ENCODE measurements around the gene TMEM132E.

Gene TMEM132E

GRCh38 chr17:34654276-34654880, 75.0 kb downstream of the TMEM132E start:
- Histone ChIP-seq H3K9me3 (ENCODE audit: insufficient read depth, low read length) (no peaks in the 10 kb centered on the region), H2AFZ (ENCODE audit: low read depth, low read length, severe bottlenecking) (no peak overlapping the region), H3K27me3 (ENCODE audit: low read length) (no peaks in the 10 kb centered on the region), H3K4me2 (ENCODE audit: low read depth, low read length, poor library complexity, severe bottlenecking) (no peak overlapping the region), H4K20me1 (ENCODE audit: low read depth, low read length) (no peaks in the 10 kb centered on the region), H3K36me3 (ENCODE audit: low read length) (no peaks in the 10 kb centered on the region), H3F3A (ENCODE audit: insufficient read depth) (no peaks in the 10 kb centered on the region), H3K4me3 (ENCODE audit: insufficient read depth, low read length, poor library complexity, severe bottlenecking) (no peak overlapping the region), H3K9me2 (replicated peaks; ENCODE audit: insufficient read depth, low read length) (no peaks in the 10 kb centered on the region), H3K9ac (ENCODE audit: low read length) (no peak overlapping the region), H3K27ac (ENCODE audit: low read depth, low read length) (no peak overlapping the region), H3K79me2 (ENCODE audit: insufficient read depth, low read length) (no peaks in the 10 kb centered on the region)
- TF ChIP-seq, protein P1, sequence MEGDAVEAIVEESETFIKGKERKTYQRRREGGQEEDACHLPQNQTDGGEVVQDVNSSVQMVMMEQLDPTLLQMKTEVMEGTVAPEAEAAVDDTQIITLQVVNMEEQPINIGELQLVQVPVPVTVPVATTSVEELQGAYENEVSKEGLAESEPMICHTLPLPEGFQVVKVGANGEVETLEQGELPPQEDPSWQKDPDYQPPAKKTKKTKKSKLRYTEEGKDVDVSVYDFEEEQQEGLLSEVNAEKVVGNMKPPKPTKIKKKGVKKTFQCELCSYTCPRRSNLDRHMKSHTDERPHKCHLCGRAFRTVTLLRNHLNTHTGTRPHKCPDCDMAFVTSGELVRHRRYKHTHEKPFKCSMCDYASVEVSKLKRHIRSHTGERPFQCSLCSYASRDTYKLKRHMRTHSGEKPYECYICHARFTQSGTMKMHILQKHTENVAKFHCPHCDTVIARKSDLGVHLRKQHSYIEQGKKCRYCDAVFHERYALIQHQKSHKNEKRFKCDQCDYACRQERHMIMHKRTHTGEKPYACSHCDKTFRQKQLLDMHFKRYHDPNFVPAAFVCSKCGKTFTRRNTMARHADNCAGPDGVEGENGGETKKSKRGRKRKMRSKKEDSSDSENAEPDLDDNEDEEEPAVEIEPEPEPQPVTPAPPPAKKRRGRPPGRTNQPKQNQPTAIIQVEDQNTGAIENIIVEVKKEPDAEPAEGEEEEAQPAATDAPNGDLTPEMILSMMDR (IDR thresholded peaks at IDR 0.05; ENCODE audit: insufficient read depth, low read length, poor library complexity, severe bottlenecking): no peak
- TF ChIP-seq EZH2phosphoT487 (conservative IDR thresholded peaks at IDR 0.05; ENCODE audit: low read length): no peak

DNA sequence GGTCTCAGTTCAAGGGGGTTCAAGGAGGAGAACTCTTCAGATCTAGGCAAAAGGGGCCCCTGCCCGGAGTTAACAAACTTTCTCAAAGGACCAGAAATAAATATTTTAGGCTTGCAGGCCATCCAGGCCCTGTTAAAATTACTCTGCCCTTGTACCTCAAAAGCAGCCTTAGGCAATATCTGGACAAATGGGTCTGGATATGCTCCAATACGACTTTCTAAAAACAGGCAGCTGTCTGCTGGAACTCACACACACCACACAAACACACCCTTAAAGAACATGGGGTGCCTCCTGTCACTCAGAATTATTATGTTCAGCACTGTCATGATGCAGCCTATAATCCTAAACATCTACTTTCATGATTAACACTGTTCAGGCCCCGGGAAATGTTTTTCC, 75.5 kb downstream of the TMEM132E start:
- H4K20me1 ChIP-seq (ENCODE audit: low read depth, low read length): no peaks in the 10 kb centered on the region
- H3K9me2 ChIP-seq (replicated peaks; ENCODE audit: insufficient read depth, low read length): no peaks in the 10 kb centered on the region
- H3K27ac ChIP-seq (ENCODE audit: low read depth, low read length): no peak overlapping the region
- no peaks in the 10 kb centered on the region for H3K9me3 ChIP-seq (ENCODE audit: insufficient read depth, low read length)
- H3F3A ChIP-seq (ENCODE audit: insufficient read depth): no peaks in the 10 kb centered on the region
- no peak overlapping the region for H3K4me2 ChIP-seq (ENCODE audit: low read depth, low read length, poor library complexity, severe bottlenecking)
- no peaks in the 10 kb centered on the region for H3K79me2 ChIP-seq (ENCODE audit: insufficient read depth, low read length)
- H3K36me3 ChIP-seq (ENCODE audit: low read length): no peaks in the 10 kb centered on the region
- TF ChIP-seq EZH2phosphoT487 (conservative IDR thresholded peaks at IDR 0.05; ENCODE audit: low read length): no peak
- TF ChIP-seq, protein P1 (IDR thresholded peaks at IDR 0.05; ENCODE audit: insufficient read depth, low read length, poor library complexity, severe bottlenecking): no peak
- H3K4me3 ChIP-seq (ENCODE audit: insufficient read depth, low read length, poor library complexity, severe bottlenecking): no peak overlapping the region
- H3K9ac ChIP-seq (ENCODE audit: low read length): no peak overlapping the region
- no peaks in the 10 kb centered on the region for H3K27me3 ChIP-seq (ENCODE audit: low read length)
- H2AFZ ChIP-seq (ENCODE audit: low read depth, low read length, severe bottlenecking): no peak overlapping the region

DNA sequence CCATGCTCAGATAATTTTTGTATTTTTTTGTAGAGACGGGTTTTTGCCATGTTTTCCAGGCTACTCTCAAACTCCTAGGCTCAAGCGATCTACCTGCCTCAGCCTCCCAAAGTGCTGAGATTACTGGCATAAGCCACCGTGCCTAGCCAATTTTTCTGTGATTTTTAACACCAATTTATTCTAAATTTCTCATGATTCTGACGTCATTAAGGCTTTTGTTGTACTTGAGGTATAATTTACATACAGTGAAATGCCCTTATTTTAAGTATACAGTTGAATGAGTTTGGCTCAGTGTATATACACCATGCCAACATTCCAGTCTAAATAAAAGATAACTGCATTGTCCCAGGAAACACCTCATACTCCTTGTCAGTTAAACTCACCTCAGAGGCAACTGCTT, 77.4 kb downstream of the TMEM132E start:
- H3K9me3 ChIP-seq (ENCODE audit: insufficient read depth, low read length): no peaks in the 10 kb centered on the region
- H3K4me3 ChIP-seq (ENCODE audit: insufficient read depth, low read length, poor library complexity, severe bottlenecking): no peak overlapping the region
- no peak overlapping the region for H3K9ac ChIP-seq (ENCODE audit: low read length)
- no peaks in the 10 kb centered on the region for H3K9me2 ChIP-seq (replicated peaks; ENCODE audit: insufficient read depth, low read length)
- H4K20me1 ChIP-seq (ENCODE audit: low read depth, low read length): no peaks in the 10 kb centered on the region
- no peaks in the 10 kb centered on the region for H3K79me2 ChIP-seq (ENCODE audit: insufficient read depth, low read length)
- H3K36me3 ChIP-seq (ENCODE audit: low read length): no peaks in the 10 kb centered on the region
- H3K27me3 ChIP-seq (ENCODE audit: low read length): no peaks in the 10 kb centered on the region
- TF ChIP-seq, protein P1 (IDR thresholded peaks at IDR 0.05; ENCODE audit: insufficient read depth, low read length, poor library complexity, severe bottlenecking): no peak
- no peak for TF ChIP-seq EZH2phosphoT487 (conservative IDR thresholded peaks at IDR 0.05; ENCODE audit: low read length)
- no peak overlapping the region for H3K27ac ChIP-seq (ENCODE audit: low read depth, low read length)
- H3K4me2 ChIP-seq (ENCODE audit: low read depth, low read length, poor library complexity, severe bottlenecking): no peak overlapping the region
- H2AFZ ChIP-seq (ENCODE audit: low read depth, low read length, severe bottlenecking): no peak overlapping the region
- H3F3A ChIP-seq (ENCODE audit: insufficient read depth): no peaks in the 10 kb centered on the region
